NOMO-1 (cell line): ENCODE measurements around the gene GAS6.

Experiments
- DNase-seq, 2 experiments: peaks; one replicate each; lab custom pipeline; 2025; ENCODE audit not compliant: unreplicated experiment in 2 of 2; lab: John Stamatoyannopoulos, UW

GAS6 gene

DNA sequence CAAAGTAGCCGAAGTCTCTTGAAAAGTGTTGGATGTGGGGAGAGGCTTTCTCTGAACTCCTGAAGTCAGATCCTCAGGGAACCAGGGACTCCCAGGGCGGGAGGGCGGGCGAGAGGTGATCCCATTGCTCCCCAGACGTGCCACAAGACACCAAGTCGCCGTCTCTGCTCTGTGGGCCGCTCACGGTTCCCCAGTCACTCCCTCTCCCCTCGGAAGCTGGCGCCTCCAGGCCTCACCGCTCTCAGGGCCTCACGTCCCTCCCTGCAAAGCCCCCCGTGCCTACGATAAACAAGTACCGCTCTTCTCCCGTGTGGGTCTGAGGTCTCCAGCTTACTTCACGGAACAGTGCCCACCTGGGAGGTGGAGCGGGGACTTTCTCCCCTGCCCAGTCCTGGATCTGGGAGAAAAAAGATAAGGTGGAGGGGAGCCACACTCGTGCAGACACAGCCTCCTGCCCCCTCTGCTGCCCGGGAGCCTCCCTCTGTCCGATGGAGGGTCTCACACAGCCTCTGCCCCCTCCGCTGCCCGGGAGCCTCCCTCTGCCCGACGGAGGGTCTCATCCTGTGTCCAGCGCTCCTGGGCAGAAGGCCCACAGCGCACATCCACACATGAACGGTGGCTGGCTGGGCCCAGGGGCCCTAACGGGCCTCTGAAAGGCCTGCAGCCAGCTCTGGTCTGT is 50.7 kb downstream of the GAS6 start:
- no peak for DNase-seq

- no peak for DNase-seq
Measured at GRCh38 chr13:113812178-113813040, 51.5 kb downstream of the GAS6 start.

GRCh38 chr13:113811081-113811928 is 52.6 kb downstream of the GAS6 start:
- no peak for DNase-seq

DNA sequence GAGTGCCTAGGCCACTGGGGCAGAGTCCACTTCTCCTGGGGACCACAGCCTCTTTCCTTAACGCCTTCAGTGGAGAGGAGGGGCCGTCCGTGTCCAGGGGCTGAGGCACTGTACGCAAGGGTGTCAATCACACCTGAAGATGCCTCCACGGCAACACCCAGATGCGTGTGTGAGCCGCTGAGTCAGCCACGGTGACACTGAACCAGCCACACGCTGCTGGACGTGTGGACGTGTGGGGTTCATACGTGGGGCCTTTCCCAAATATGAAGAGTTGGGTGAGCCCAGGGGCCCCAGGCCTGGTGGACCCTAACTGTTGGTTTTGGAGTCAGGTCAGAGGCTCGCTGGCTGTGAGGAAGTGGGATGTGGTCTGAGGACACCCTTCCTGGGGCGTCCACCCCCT is 53.2 kb downstream of the GAS6 start:
- no peak for DNase-seq

GRCh38 chr13:113809934-113810333 is 53.9 kb downstream of the GAS6 start:
- no peak for DNase-seq

DNA sequence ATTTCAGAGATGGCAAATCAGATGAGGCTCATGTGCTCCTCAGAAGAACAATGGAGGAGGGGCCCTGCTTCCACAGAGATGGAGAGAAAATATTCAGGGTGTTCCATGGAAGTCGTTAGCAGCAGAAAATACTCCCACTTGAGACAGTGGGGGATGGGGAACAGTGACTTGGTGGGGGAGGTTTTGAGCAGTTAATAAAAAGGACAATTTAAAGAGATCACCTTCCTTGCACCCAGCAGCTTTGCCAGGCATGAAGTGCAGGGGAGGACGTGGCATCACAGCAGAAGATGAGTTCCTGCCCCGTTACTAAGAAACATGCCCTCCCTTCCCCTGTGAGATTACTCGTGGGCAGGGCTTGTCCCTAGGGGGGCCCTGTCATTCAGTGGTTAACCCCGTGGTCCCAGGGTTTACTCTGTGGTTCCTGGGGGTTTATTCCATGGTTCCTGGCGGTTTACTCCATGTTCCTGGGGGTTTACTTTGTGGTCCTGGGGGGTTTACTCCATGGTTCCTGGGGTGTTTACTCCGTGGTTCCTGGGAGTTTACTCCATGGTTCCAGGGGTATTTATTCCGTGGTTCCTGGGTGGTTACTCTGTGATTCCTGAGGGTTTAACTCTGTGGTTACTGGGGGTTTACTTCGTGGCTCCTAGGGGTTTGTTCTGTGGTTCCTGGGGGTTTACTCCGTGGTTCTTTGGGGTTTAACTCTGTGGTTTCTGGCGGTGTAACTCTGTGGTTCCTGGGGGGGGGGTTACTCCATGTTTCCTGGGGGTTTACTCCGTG is 55.6 kb downstream of the GAS6 start:
- DNase-seq, result no peak

GRCh38 chr13:113806526-113806925 is 57.4 kb downstream of the GAS6 start:
- no peak for DNase-seq

DNA sequence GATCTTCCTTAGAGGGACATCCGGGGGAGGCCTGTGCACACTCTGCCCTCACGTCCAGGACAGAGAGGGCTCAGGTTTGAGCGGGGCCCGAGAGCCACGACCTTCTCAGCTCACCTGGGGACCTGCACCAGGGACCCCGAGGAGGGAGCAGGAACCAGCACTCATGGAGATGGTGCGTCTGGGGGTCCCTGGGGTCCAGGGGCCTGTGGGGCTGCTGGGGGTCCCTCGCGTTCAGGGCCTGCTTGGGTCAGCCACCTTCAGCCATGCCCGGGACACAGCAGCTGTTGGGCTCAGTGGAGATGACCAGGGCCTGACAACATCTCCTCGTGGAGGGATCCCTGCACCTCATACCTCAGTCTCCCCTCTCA is 57.8 kb downstream of the GAS6 start:
- no peak for DNase-seq

DNA sequence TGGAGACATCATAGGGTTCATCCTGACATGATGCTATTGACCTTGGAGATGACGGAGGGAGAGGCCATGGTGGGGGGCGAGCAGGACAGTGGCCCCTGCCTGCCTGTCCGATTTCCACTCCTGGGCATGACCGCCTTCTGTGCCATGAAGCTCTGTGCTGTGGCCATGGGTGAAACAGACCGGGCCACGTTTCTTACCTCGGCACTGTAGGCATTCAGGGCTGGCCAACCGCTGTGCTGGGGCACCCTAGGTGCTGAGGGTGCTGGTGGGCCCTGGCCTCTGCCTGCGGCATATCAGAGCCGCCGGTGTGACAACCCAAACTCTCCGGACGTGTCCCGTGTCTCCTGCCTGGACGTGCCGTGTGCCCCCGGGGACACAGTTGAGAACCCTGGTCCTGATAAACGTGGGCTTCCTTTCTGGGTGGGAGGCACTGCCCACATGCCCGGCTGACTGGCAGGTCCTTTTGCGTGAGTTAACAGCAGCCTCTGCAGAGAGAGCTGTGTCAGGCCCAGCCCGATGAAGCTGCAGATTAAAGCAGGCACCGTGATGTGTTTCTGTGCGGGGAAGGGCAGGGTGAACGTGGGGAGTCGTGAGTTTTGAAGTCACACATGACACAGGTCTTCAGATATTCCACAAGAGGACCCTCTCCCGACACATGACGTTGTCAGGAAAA is 58.3 kb downstream of the GAS6 start:
- DNase-seq, result no peak

- no peak for DNase-seq
Measured at GRCh38 chr13:113804703-113805430, 59.0 kb downstream of the GAS6 start.

- DNase-seq, result no peak
Measured at GRCh38 chr13:113804017-113804702, 59.7 kb downstream of the GAS6 start.

GRCh38 chr13:113803409-113804016 is 60.4 kb downstream of the GAS6 start:
- DNase-seq, result no peak

GRCh38 chr13:113802761-113803160 is 61.1 kb downstream of the GAS6 start:
- DNase-seq, result no peak

DNA sequence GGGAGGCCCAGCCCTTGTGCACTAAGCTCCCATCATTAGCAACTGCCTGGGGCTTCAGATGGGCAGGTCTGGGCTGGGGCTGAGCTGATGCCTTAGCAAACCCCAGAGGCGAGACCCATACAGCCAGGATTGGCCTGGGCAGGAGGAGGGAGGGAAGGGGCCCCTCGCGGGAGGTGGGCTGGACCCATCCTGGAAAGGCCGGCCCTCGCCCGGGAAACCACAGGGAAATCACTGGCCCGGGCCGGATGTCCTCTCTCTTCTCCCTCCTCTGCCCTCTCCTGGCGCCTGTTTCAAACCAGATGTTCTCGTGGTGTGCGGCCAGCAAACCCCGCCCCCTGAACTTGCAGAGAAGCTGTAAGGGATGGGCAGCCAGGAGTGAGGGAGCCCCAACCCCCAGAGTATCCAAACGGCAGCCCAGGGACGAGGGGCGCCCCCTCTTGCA is 61.8 kb downstream of the GAS6 start:
- DNase-seq, result no peak

DNA sequence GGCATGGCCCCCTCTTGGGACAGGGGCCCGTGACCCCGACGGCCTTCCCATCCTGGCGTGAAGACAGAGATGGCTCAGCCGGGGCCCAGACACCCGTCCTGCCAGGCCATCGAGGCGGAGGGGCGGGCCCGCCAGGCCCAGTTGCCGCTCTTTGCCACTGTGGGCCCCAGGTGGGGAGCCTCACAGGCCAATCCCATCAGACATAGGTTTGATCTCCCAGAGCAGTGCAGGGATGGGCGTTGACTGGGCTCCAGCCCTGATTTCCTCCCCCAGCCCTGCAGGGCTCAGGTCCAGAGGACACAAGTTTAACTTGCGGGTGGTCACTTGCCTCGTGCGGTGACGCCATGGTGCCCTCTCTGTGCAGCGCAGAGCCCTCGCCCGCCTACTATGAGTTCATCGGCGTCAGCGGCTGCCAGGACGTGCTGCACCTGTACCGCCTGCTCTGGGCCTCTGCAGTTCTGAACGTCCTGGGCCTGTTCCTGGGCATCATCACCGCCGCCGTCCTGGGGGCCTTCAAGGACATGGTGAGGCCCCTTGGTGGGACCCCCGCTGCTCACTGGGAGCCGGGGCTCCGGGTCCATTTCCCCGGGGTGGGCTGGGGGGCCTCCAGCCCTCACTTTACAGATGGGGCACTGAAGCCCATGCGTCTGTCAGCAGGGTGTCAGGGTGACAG is 62.5 kb downstream of the GAS6 start:
- no peak for DNase-seq

GRCh38 chr13:113800576-113800926 is 63.3 kb downstream of the GAS6 start:
- DNase-seq, result no peak

DNA sequence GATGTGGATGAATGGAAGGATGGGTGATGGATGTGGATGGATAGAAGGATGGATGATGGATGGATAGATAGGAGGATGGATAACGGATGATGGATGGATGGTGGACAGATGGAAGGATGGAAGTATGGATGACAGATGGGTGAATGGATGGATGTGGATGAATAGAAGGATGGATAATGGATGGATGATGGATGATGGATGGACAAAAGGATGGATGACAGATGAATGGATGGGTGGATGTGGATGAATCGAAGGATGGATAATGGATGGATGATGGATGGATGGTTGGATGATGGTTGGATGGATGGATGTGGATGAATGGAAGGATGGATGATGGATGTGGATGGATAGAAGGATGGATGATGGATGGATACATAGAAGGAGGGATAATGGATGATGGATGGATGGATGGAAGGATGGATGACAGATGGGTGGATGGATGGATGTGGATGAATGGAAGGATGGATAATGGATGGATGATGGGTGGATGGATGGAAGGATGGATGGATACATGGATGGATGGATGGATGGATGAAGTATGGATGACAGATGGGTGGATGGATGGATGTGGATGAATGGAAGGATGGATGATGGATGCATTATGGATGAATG is 65.6 kb downstream of the GAS6 start:
- DNase-seq, result no peak
